Upper lobe of right lung (tissue), 1 donor: ENCODE data around the gene TATDN3. TPM values are rescaled to one million over a fixed set of nuclear protein-coding genes. Genes with fewer than 3 reads are reported as not detected.
"Not testable (repeated sequence)": the region's sequence is repeated elsewhere in the genome, so short reads cannot be mapped to it uniquely, and the experiment has no call there.

Experiments used
- ATAC-seq: fragments of 200-7000 bp; cut with Tn5 transposase; one replicate; pipeline ENCODE4 v1.9.1; 2020; ENCODE audit warnings: mild to moderate bottlenecking, moderate library complexity
- DNase-seq: peaks from one replicate; pipeline ENCODE4 v3.0.0-alpha.2; 2020
- H3K27ac ChIP-seq: fragments of 200-600 bp; one replicate; pipeline ENCODE4 v1.8.0; 2022
- H3K27me3 ChIP-seq: fragments of 200-600 bp; one replicate; pipeline ENCODE4 v1.8.0; 2022; ENCODE audit warnings: mild to moderate bottlenecking
- H3K36me3 ChIP-seq: fragments of 200-600 bp; one replicate; pipeline ENCODE4 v1.8.0; 2022
- H3K4me1 ChIP-seq: fragments of 200-600 bp; one replicate; pipeline ENCODE4 v1.8.0; 2022
- H3K4me3 ChIP-seq: fragments of 200-600 bp; one replicate; pipeline ENCODE4 v1.8.0; 2022; ENCODE audit warnings: mild to moderate bottlenecking
- H3K9me3 ChIP-seq: fragments of 200-600 bp; one replicate; pipeline ENCODE4 v1.8.0; 2022
- CTCF ChIP-seq: fragments of 200-600 bp; IDR thresholded peaks from one replicate; pipeline ENCODE4 v1.8.0; 2022; ENCODE audit warnings: antibody characterized with exemption
- intact Hi-C: fragments of 100-400 bp; cut with DNase I; formaldehyde crosslinking; loops from one replicate; pipeline ENCODE4 v1.11.0; 2022
- total RNA-seq: library from RNA; stranded (reverse); fragmentation: NEBNext Ultra II Directional; extraction: Animal tissue kit (Norgen Biotek cat#: 25700); gene quantifications from one replicate; pipeline ENCODE4 v1.2.1, GENCODE V29; 2021
- donor health status: DM: no; HTN: yes; CAD: no; lungs with severe emphysema.

The TATDN3 gene
- total RNA-seq, 1 donor from 2014 or later = 13.0 TPM

- no peak overlapping the region for H3K27ac ChIP-seq
- H3K4me3 ChIP-seq = no peak overlapping the region
- H3K36me3 ChIP-seq = peaks cover 6% of the 10 kb centered on the region
- ATAC-seq (peak; percentile 41), DNase-seq (no peak)
- H3K4me1 ChIP-seq = no peaks in the 10 kb centered on the region
- H3K27me3 ChIP-seq = no peaks in the 10 kb centered on the region
- no peak for TF ChIP-seq CTCF
- H3K9me3 ChIP-seq = no peaks in the 10 kb centered on the region
- intact Hi-C loops = loop anchor here (10.0 kb wide), 1 partner anchor 285 kb away; no protein-coding TSS in a partner anchor
Observed at GRCh38 chr1:212759683-212760082, 32.0 kb upstream of the TATDN3 start.

- TF ChIP-seq CTCF = peak; percentile 29
- Histone ChIP-seq H3K9me3 (no peaks in the 10 kb centered on the region), H3K27ac (no peak overlapping the region), H3K36me3 (peaks cover 6% of the 10 kb centered on the region), H3K4me1 (no peaks in the 10 kb centered on the region), H3K27me3 (no peaks in the 10 kb centered on the region), H3K4me3 (no peak overlapping the region)
- peak; percentile 83 for ATAC-seq
- no peak for DNase-seq
- intact Hi-C loops = no loop called here
Observed at GRCh38 chr1:212760126-212760823, 31.4 kb upstream of the TATDN3 start.

GRCh38 chr1:212762234-212762633 lies 29.5 kb upstream of the TATDN3 start:
- no peak for TF ChIP-seq CTCF
- intact Hi-C loops = no loop called here
- no peak overlapping the region for H3K4me3 ChIP-seq
- H3K27me3 ChIP-seq = no peaks in the 10 kb centered on the region
- ATAC-seq (no peak), DNase-seq (no peak)
- no peaks in the 10 kb centered on the region for H3K9me3 ChIP-seq
- no peak overlapping the region for H3K27ac ChIP-seq
- H3K4me1 ChIP-seq = no peaks in the 10 kb centered on the region
- peaks cover 10% of the 10 kb centered on the region for H3K36me3 ChIP-seq

- no peaks in the 10 kb centered on the region for H3K27me3 ChIP-seq
- DNase-seq (no peak), ATAC-seq (no peak)
- intact Hi-C loops = no loop called here
- H3K4me3 ChIP-seq = no peak overlapping the region
- H3K27ac ChIP-seq = no peak overlapping the region
- peaks cover 10% of the 10 kb centered on the region for H3K36me3 ChIP-seq
- TF ChIP-seq CTCF = no peak
- no peaks in the 10 kb centered on the region for H3K9me3 ChIP-seq
- H3K4me1 ChIP-seq = no peaks in the 10 kb centered on the region
Observed at GRCh38 chr1:212762839-212763238, 28.9 kb upstream of the TATDN3 start.

- Histone ChIP-seq H3K36me3 (peaks cover 10% of the 10 kb centered on the region), H3K9me3 (peaks cover 11% of the 10 kb centered on the region)
- H3K27me3 ChIP-seq, ATAC-seq, H3K27ac ChIP-seq, DNase-seq, H3K4me3 ChIP-seq, intact Hi-C loops, H3K4me1 ChIP-seq: not testable (repeated sequence)
Observed at GRCh38 chr1:212764718-212765281, 26.9 kb upstream of the TATDN3 start.

- H3K36me3 ChIP-seq = peaks cover 10% of the 10 kb centered on the region
Observed at GRCh38 chr1:212766825-212767224, 24.9 kb upstream of the TATDN3 start.

More at GRCh38 chr1:212766825-212767224, 24.9 kb upstream of the TATDN3 start:
- H3K27me3 ChIP-seq, DNase-seq, ATAC-seq, H3K4me1 ChIP-seq, intact Hi-C loops, H3K4me3 ChIP-seq, H3K27ac ChIP-seq: not testable (repeated sequence)
- peaks cover 14% of the 10 kb centered on the region for H3K9me3 ChIP-seq
